HG03439 (cell line): ENCODE data around the gene CRY1.
"Not testable (repeated sequence)": the region's sequence is repeated elsewhere in the genome, so short reads cannot be mapped to it uniquely, and the experiment has no call there.

Experiments
- ATAC-seq: cut with Tn5 transposase; IDR thresholded peaks from one replicate; pipeline ENCODE4 v1.9.1; 2021; ENCODE audit warnings: mild to moderate bottlenecking, moderate library complexity; ENCODE audit not compliant: unreplicated experiment

The CRY1 gene

GRCh38 chr12:107012736-107013425 lies 80.5 kb downstream of the CRY1 start:
- ATAC-seq = no peak

DNA sequence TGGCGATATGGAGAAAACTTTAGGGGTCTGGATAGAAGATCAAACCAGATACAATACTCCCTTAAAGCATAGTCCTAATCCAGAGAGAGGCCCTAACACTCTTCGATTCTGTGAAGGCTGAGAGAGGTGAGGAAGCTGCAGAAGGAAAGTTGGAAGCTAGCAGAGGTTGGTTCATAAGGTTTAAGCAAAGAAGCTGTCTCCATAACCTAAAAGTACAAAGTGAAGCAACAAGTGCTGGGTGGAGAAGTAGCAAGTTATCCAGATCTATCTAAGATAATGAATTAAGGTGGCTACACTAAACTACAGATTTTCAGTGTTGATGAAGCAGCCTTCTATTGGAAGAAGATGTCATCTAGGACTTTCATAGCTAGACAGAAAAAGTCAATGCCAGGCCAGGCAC lies 81.8 kb downstream of the CRY1 start:
- ATAC-seq = no peak

DNA sequence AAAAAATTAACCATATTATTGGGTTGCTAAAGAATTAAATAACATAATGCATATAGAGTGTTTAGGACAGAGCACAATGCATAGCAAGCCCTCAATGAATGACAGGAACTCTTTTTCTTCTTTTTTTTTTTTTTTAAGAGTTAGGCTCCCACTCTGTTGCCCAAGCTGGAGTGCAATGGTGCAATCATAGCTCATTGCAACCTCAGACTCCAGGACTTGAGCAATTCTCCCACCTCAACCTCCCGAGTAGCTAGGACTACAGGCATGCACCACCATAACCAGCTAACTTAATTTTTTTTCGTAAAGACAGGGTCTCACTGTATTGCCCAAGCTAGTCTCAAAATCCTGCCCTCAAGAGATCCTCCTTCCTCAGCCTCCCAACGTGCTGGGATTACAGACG lies 85.9 kb downstream of the CRY1 start:
- ATAC-seq = no peak

- ATAC-seq = not testable (repeated sequence)
Measured at GRCh38 chr12:107002665-107003064, 90.7 kb downstream of the CRY1 start.

GRCh38 chr12:106999446-106999845 lies 93.9 kb downstream of the CRY1 start:
- ATAC-seq = no peak

DNA sequence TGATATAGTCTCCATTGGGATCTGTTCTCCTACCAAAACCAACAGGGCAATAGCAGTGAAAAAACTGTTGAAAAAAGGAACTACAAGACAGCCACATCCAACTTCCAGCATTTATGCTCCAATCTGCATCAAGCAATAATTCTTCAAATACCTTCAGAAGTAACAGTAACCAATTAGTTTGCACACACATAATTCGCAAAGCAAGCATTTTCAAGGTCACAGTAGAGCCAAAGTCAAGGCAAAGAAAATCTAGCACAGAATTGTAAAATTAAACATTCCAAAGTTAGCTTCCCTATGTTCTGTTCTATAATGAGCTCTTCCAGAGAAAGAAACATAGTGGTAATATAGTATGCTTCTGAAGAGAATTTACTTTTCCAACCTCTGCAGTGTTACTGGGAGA lies 95.4 kb downstream of the CRY1 start:
- no peak for ATAC-seq

- not testable (repeated sequence) for ATAC-seq
Measured at GRCh38 chr12:106996102-106996501, 97.2 kb downstream of the CRY1 start.

- no peak for ATAC-seq
Measured at GRCh38 chr12:106994579-106995220, 98.6 kb downstream of the CRY1 start.

- ATAC-seq = no peak
Measured at GRCh38 chr12:106987846-106988245, 105.5 kb downstream of the CRY1 start.

- ATAC-seq = peak; percentile 93
Measured at GRCh38 chr12:106986625-106987389, 106.5 kb downstream of the CRY1 start, which contains the start of gene MTERF2. MTERF2 (minus strand) TSS chr12:106987146; CDS start chr12:106978714, 8,432 bp downstream.

DNA sequence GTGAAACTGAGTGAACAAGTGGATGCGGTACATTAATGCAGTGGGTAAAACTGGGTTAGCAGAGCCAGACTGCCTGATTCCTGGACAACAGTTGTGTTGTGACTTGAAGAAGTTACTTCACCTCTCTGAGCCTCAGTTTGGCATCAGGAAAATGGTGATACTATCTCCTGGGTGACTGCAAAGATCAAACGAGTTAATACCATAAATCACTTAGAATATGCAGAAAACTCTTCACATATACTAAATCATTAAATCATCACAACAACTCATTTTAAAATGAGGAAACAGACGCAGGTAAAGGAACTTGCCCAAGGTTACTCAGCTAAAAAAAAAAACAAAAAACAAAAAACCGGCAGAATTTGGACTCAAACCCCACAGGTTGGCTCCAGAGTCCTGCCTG lies 107.2 kb downstream of the CRY1 start:
- ATAC-seq = no peak

DNA sequence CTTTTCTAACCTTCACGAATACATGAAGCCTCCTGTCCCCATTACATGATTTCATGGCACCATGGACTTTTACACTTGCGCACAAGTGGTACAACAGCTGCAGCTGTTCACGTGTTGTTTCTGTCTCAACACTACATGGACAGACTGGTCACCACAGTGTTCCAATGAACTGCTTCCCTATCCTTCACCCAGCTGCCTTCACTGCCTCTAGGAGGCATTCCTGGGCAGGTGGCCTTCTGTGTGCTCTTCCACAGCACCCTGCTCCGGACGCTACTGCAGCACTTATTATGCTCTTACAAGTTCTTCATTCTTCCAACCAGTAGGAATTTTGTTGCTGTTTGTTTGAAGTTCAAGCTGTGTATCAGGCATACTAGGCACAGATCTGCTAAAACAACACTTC lies 107.9 kb downstream of the CRY1 start:
- ATAC-seq = no peak

- no peak for ATAC-seq
Measured at GRCh38 chr12:106984588-106985137, 108.7 kb downstream of the CRY1 start.

GRCh38 chr12:106982229-106982628 lies 111.1 kb downstream of the CRY1 start:
- ATAC-seq = no peak

DNA sequence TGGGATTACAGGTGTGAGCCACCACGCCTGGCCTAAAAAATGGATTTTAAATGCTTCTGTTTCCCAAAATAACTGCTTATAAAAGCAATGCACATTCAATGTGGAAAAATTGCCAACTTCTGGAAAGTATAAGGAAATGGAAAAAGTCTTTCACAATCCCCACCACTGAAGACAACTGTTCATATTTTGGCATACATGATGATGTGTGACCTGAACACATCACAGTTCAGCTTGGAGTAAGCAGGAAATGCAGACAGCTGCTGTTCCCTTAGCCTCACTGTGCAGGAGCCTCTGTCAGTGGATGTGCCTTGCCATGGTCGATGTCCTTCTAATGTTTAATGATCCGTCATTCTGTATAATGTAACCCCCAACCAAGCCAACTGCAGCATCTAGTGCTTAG lies 111.6 kb downstream of the CRY1 start:
- no peak for ATAC-seq

DNA sequence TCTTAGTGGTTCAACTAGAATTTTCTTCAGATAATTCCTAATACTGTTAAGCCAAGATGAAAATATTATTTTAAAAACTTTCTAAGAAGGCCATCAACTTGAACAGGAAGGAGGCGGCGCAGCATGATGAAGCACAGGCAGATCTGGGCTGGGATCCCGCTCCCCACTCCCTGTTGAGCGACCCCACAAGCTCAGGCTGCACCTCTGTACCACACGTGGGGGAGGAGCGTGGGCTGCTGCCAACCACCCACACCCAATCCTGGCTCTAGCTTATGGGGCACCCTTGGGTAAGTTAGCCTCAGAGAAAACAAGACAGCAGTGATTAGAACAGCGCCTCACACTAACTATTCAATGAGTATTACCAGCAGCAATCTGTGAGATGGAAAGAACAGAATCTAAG lies 112.4 kb downstream of the CRY1 start:
- ATAC-seq = no peak

- no peak for ATAC-seq
Measured at GRCh38 chr12:106978035-106978800, 115.1 kb downstream of the CRY1 start.

GRCh38 chr12:106976668-106977067 lies 116.7 kb downstream of the CRY1 start:
- no peak for ATAC-seq

DNA sequence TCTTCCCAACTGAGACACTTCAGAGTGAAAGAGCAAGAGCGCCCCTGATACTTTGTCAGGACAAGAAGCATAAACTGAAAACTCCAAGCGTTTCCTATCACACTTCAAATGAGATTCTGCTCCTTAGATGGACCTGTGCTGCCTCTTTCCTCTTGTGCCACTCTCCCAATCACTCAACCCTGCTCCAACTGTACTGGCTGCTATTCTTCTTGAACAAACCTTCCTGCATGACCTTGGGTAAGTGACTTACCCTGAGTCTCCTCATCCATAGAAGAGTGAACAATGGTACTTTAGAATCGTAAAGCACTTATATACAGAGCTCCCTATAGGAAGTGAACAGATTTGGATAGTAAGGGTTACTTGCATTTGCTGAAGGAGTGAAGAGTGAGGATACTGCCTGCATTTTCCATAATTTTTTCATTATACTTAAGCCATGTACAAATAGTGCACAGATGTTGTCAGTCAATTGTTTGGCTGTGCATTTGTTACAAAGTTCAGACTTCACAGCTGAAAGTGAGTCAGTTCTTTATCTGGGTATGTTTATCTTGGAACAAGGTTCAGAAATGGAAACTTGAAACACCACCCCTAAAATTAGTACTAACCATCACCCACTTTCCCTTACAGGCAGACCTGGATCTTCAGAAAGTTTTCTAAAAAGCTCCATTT lies 117.2 kb downstream of the CRY1 start:
- no peak for ATAC-seq

GRCh38 chr12:106975098-106975497 lies 118.3 kb downstream of the CRY1 start:
- ATAC-seq = no peak
